MCF 10A (cell line): Measurements from ENCODE around the gene OBSCN. TPM values are rescaled to one million over a fixed set of nuclear protein-coding genes. Genes with fewer than 3 reads are reported as not detected.

Experiments used
- BruUV-seq: library from RNA; stranded (reverse); fragments of 400-500 nt; replicated peaks from 2 replicates; lab custom pipeline; 2021; lab: Mats Ljungman, UMichigan
- CTCF ChIA-PET: fragments of 300-600 bp; sonication (Branson Sonifier 250); formaldehyde crosslinking; extraction: SDS; loops from one replicate; lab custom pipeline; 2021; ENCODE audit warnings: antibody characterized with exemption, inconsistent platforms; lab: Yijun Ruan, JAX
- POLR2A ChIA-PET: fragments of 300-600, 350-650 bp; sonication (Branson Sonifier 250); formaldehyde crosslinking; extraction: SDS; loops from one replicate; lab custom pipeline; 2020; ENCODE audit warnings: antibody characterized with exemption, inconsistent platforms; lab: Yijun Ruan, JAX
- DNase-seq: peaks from one replicate; pipeline ENCODE4 v3.0.0-alpha.2; 2018; ENCODE audit not compliant: unreplicated experiment
- H3K27ac Mint-ChIP-seq: one replicate; pipeline ENCODE4 v1.8.0; 2022; ENCODE audit warnings: mild to moderate bottlenecking, low read depth, mixed read lengths; ENCODE audit not compliant: unreplicated experiment
- H3K27me3 Mint-ChIP-seq: one replicate; pipeline ENCODE4 v1.8.0; 2022; ENCODE audit warnings: mixed read lengths; ENCODE audit not compliant: insufficient read depth, unreplicated experiment
- H3K36me3 Mint-ChIP-seq: one replicate; pipeline ENCODE4 v1.8.0; 2022; ENCODE audit warnings: mild to moderate bottlenecking, moderate library complexity, mixed read lengths; ENCODE audit not compliant: insufficient read depth, unreplicated experiment
- H3K4me1 Mint-ChIP-seq: one replicate; pipeline ENCODE4 v1.8.0; 2022; ENCODE audit warnings: mixed read lengths; ENCODE audit not compliant: insufficient read depth, unreplicated experiment
- H3K4me3 Mint-ChIP-seq: one replicate; pipeline ENCODE4 v1.8.0; 2022; ENCODE audit warnings: mild to moderate bottlenecking, moderate library complexity, mixed read lengths; ENCODE audit not compliant: unreplicated experiment
- H3K9me3 Mint-ChIP-seq: one replicate; pipeline ENCODE4 v1.8.0; 2022; ENCODE audit warnings: mixed read lengths; ENCODE audit not compliant: unreplicated experiment
- CTCF ChIP-seq: fragments of 200-600 bp; IDR thresholded peaks from one replicate; pipeline ENCODE4 v1.8.0; 2022; ENCODE audit warnings: antibody characterized with exemption, mild to moderate bottlenecking; ENCODE audit not compliant: unreplicated experiment
- intact Hi-C: fragments of 100-400 bp; cut with micrococcal nuclease; formaldehyde crosslinking; loops from 2 replicates; pipeline ENCODE4 v1.14.1; 2022
- total RNA-seq: library from RNA; stranded (reverse); gene quantifications from 2 replicates; pipeline ENCODE4 v1.2.3, GENCODE V29; 2022

Gene OBSCN
- total RNA-seq, 1 experiment from 2014 or later, result 22.6 TPM

- H3K27ac Mint-ChIP-seq, result no peak overlapping the region
- no peak for TF ChIP-seq CTCF
- H3K4me1 Mint-ChIP-seq, result no peaks in the 10 kb centered on the region
- H3K27me3 Mint-ChIP-seq, result no peaks in the 10 kb centered on the region
- no peak overlapping the region for H3K4me3 Mint-ChIP-seq
- ChIA-PET CTCF (interaction anchor here (0.8 to 0.9 kb wide), 2 partner anchors 15 to 230 kb away, joined by 3 read pairs; no protein-coding TSS in a partner anchor), POLR2A (interaction anchor here (0.6 kb wide), 1 partner anchor 18 kb away, joined by 3 read pairs; no protein-coding TSS in a partner anchor)
- intact Hi-C loops, result no loop called here
- no peaks in the 10 kb centered on the region for H3K9me3 Mint-ChIP-seq
- peaks cover 6% of the 10 kb centered on the region for H3K36me3 Mint-ChIP-seq
- no peak for DNase-seq
- BruUV-seq, result no TSS peak
Measured at GRCh38 chr1:228271701-228272251, 63.9 kb downstream of the OBSCN start.

GRCh38 chr1:228272331-228272791 lies 64.5 kb downstream of the OBSCN start:
- CTCF ChIA-PET, result interaction anchor here (0.9 kb wide), 1 partner anchor 16 kb away, joined by 3 read pairs; no protein-coding TSS in a partner anchor
- no peak overlapping the region for H3K27ac Mint-ChIP-seq
- intact Hi-C loops, result no loop called here
- POLR2A ChIA-PET, result no interaction called here
- peaks cover 6% of the 10 kb centered on the region for H3K36me3 Mint-ChIP-seq
- H3K27me3 Mint-ChIP-seq, result no peaks in the 10 kb centered on the region
- no peak overlapping the region for H3K4me3 Mint-ChIP-seq
- no peak for TF ChIP-seq CTCF
- no peaks in the 10 kb centered on the region for H3K9me3 Mint-ChIP-seq
- BruUV-seq, result no TSS peak
- no peaks in the 10 kb centered on the region for H3K4me1 Mint-ChIP-seq
- no peak for DNase-seq

- Mint-ChIP-seq H3K27ac (no peak overlapping the region), H3K27me3 (no peaks in the 10 kb centered on the region), H3K36me3 (peaks cover 6% of the 10 kb centered on the region), H3K4me1 (no peaks in the 10 kb centered on the region), H3K4me3 (no peak overlapping the region), H3K9me3 (no peaks in the 10 kb centered on the region)
- no peak for TF ChIP-seq CTCF
- BruUV-seq, result no TSS peak
- ChIA-PET POLR2A (no interaction called here), CTCF (no interaction called here)
- intact Hi-C loops, result no loop called here
- no peak for DNase-seq
Measured at GRCh38 chr1:228272831-228273571, 65.2 kb downstream of the OBSCN start.

- Mint-ChIP-seq H3K27me3 (no peaks in the 10 kb centered on the region), H3K36me3 (peaks cover 6% of the 10 kb centered on the region), H3K4me3 (no peak overlapping the region), H3K4me1 (no peaks in the 10 kb centered on the region), H3K9me3 (no peaks in the 10 kb centered on the region), H3K27ac (no peak overlapping the region)
- ChIA-PET CTCF (no interaction called here), POLR2A (no interaction called here)
- intact Hi-C loops, result no loop called here
- TF ChIP-seq CTCF, result peak; percentile 21
- TSS peak; percentile 19 for BruUV-seq
- DNase-seq, result no peak
Measured at GRCh38 chr1:228273720-228274451, 66.0 kb downstream of the OBSCN start.
